ENCODE results near the gene GAR1.
"Not testable (repeated sequence)": the region's sequence is repeated elsewhere in the genome, so short reads cannot be mapped to it uniquely, and the experiment has no call there.

Gene GAR1

DNA sequence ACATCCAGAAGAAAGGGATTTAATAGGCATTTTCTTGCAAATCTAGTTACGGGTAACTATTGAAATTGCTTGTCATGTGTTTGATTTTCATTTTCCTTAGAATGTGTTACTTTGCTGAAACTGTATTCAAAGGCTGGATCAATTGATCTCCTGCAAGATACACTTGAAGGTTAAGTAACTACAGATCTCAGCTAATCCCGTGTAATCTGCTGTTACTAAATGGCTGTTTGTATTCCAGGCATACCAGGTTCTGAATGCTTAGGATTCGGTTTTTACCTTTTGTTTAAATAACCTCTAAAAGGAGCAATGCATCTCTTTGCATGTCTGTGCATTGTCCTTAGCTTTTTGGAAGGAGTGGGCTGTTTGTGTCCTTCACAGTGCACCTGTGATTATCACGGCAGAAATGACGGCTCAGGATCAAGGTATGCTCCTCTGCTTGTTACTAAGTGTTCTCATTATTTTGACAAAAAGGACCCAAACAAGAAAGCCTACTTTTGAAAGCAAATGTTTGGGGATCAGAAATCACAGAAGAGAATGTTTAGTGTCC lies 32.4 kb downstream of the GAR1 start, which contains the start of gene LRIT3:
LRIT3 (plus strand) TSS at position 212 of the 547 bp plus-strand sequence; CDS start at position 307, 95 bp downstream.
- no peak for DNase-seq

DNA sequence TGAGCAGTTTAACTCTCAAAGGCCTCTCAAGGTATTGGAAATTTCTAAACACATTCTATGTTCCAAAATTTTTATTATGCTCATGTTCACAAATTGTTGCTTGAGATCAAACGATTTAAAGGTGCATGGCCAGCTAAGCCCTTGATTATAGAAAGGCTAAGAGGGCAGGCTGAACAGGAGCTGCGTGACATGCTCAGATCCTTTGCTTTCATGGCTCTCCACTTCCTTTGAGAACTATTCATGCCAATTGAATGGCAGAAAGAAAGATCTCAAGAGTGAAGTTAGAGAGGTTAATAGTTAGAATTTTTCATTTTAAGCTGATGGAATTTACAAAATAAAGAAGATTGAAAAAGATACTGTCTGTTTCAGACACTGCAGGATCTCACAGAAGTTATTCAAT lies 32.9 kb downstream of the GAR1 start:
- no peak for DNase-seq

- no peak for DNase-seq
These were observed 35.0 kb downstream of the GAR1 start for GRCh38 chr4:109850601-109851000.

- DNase-seq, result not testable (repeated sequence)
These were observed 44.1 kb downstream of the GAR1 start for GRCh38 chr4:109859426-109860300.

DNA sequence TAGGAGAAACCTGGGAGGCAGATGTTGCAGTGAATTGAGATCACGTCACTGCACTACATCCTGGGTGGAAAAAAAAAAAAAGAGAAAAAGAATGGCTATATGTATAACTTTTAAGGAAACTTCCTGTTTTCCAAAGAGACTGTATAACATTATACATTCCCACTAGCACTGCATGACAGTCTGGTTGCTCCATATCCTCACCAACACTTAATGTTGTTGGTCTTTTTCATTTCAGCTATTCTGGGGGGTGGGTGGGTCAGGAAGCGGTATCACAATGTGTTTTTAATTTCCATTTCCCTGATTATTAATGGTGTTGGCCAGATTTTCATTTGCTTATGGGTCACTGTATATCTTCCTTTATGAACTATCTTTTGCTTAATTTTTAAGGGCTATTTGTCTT lies 45.7 kb downstream of the GAR1 start:
- DNase-seq, result no peak

DNA sequence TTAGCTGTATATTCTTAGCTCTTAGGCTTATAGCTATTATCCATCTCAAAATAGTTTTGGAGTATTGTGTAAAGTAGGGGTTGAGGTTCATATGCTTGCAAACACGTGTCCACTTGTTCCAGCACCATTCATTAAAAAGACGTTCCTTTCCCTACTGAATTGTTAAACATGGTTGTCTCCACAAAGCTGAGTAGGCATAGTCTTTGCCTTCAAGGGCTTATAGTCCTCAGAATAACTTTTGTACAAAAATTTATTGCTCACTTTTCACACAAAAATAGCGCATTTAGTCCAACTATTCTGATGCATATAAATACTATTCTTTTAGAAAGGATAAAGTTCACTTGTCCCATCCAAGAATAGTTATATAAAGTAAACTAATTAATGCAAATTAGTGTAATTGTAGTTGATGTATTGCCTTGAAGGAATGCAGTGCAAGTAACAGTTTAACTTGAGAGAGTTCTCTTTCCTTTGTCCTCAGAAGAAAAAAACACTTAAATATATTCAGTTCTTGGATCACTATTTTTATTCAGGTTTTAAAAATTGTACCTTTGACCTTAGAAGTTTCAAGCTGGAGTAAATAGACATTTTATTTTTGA lies 46.5 kb downstream of the GAR1 start:
- no peak for DNase-seq

DNA sequence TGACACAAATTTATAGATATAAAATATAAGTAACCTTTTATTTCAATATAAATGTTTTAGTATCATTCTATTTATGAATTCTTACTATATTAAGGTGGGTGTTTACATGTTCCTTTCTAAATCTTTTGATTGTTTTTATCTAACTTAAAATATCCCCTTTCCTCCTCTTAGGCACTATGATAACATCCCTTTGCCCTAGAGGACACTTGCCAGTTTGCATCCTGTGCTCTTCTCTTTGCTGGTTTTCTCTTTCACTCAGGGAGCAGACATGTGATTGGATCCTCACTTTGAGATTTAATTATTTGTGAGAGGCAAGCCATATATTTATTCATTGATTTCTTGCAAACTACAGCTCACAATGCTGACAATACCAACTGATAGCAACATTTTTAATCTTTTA lies 48.6 kb downstream of the GAR1 start:
- no peak for DNase-seq

GRCh38 chr4:109870061-109870460 lies 54.5 kb downstream of the GAR1 start:
- no peak for DNase-seq

- DNase-seq, result no peak
These were observed 56.5 kb downstream of the GAR1 start for GRCh38 chr4:109872065-109872464.

DNA sequence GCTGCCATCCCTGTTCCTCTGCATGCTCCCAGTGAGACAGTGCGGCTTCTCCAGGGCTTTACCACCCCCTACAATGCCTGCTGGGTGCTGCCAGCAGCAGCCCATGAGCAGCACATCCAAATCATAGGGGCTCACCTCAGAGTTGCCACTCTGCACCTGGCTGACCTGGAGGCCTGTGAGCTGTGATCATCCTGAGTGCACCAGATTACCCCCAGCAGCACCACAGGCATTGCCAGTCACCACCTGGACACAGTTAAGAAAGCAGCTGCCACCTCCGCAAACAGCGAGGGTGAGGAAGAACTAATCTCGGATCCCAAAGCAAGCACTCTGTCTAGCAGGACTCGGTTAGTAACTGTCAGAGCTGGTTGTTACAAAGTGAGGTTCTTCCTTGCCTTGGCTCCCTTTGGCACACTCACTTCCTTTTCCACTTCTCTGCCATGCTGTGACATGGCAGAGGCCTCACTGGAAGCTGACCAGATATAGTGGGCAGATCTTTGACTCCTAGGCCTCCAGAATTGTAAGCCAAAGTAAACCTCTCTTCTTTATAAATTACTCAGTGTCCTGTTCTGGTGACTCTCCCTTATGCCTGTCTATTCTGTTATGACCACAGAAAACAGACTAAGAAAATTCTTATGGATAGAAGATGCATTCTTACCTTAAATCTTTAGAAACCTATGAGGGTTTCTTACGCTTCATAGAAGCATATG lies 57.5 kb downstream of the GAR1 start:
- DNase-seq, result no peak

DNA sequence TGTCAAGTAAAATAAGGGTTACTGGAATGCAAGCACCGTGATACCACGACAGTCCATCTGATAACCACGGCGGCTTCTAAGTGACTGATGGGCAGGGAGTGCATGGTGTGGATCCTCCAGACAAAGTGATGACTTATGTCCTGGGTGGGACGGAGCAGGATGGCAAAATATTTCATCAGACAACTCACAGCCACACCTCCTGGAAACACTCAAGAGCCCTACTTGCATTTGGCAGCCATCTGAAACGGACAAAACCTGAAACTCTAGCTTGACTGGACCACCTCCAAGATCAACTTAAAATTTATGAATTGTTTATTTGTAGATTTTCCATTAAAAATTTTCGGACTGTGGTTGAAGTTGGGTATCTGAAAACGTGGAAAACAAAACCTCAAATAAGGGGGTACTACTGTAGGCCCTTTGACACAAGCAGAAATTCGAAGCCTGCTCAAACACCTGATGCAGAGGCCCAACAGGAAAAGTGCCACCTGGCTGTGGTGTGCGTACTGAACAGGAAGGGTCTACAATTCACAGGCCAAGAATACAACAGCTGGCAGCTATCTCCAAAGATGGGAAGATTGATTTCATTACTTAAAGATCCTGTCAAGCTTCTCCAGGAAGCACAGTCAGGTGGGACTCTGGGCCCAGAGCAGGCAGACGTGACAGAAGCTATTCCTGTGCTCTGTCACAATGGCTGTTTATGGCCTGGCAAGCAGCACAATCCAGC lies 58.4 kb downstream of the GAR1 start:
- DNase-seq, result no peak

Data from NCI-H1436 (cell line).